H4 (cell line): ENCODE data around the gene SP140L. TPM values are rescaled to one million over a fixed set of nuclear protein-coding genes. Genes with fewer than 3 reads are reported as not detected.
"Not testable (repeated sequence)": the region's sequence is repeated elsewhere in the genome, so short reads cannot be mapped to it uniquely, and the experiment has no call there.

Experiments
- DNase-seq: peaks from one replicate; pipeline ENCODE4 v3.0.0-alpha.2; 2015; ENCODE audit warnings: low spot score
- total RNA-seq: library from RNA; depleted of rRNA; stranded (reverse); fragments of >200 nt; shearing (Covaris generic); gene quantifications from 2 replicates; pipeline ENCODE4 v1.2.3, GENCODE V29; 2014; rRNA removed

SP140L gene
- total RNA-seq: 4.7 and 7.2 TPM in 2 replicates

GRCh38 chr2:230326453-230327417 lies at the start of gene SP140L:
Gene SP140L, plus strand, starts transcription at chr2:230327193. Its CDS starts 77 bp downstream, at chr2:230327270.
- DNase-seq: peak; percentile 85

- DNase-seq: no peak
Observed at GRCh38 chr2:230282936-230283335, 44.1 kb upstream of the SP140L start.

GRCh38 chr2:230286048-230286447 lies 40.9 kb upstream of the SP140L start:
- no peak for DNase-seq

GRCh38 chr2:230289311-230289710 lies 37.7 kb upstream of the SP140L start:
- not testable (repeated sequence) for DNase-seq

GRCh38 chr2:230295192-230295591 lies 31.8 kb upstream of the SP140L start:
- DNase-seq: no peak

GRCh38 chr2:230296917-230297316 lies 30.1 kb upstream of the SP140L start:
- DNase-seq: no peak

- no peak for DNase-seq
Observed at GRCh38 chr2:230299618-230300017, 27.4 kb upstream of the SP140L start.

- DNase-seq: no peak
Observed at GRCh38 chr2:230305416-230306275, 21.3 kb upstream of the SP140L start.

GRCh38 chr2:230306474-230306873 lies 20.5 kb upstream of the SP140L start:
- DNase-seq: no peak

GRCh38 chr2:230307485-230307884 lies 19.5 kb upstream of the SP140L start:
- DNase-seq: no peak

- DNase-seq: no peak
Observed at GRCh38 chr2:230308402-230309000, 18.5 kb upstream of the SP140L start.

- DNase-seq: not testable (repeated sequence)
Observed at GRCh38 chr2:230310792-230311191, 16.2 kb upstream of the SP140L start.

- DNase-seq: not testable (repeated sequence)
Observed at GRCh38 chr2:230311634-230312033, 15.4 kb upstream of the SP140L start.

GRCh38 chr2:230312638-230313037 lies 14.4 kb upstream of the SP140L start:
- no peak for DNase-seq

- no peak for DNase-seq
Observed at GRCh38 chr2:230317366-230317765, 9.6 kb upstream of the SP140L start.

GRCh38 chr2:230318190-230319121 lies 8.5 kb upstream of the SP140L start:
- DNase-seq: no peak

GRCh38 chr2:230319211-230319862 lies 7.7 kb upstream of the SP140L start:
- DNase-seq: no peak

GRCh38 chr2:230321031-230321430 lies 6.0 kb upstream of the SP140L start:
- DNase-seq: no peak

GRCh38 chr2:230322561-230323384 lies 4.2 kb upstream of the SP140L start:
- DNase-seq: no peak
